MG63 (cell line): ENCODE measurements around the gene OS9. TPM values are rescaled to one million over a fixed set of nuclear protein-coding genes. Genes with fewer than 3 reads are reported as not detected.
A peak's percentile ranks its signal among the peaks of the same experiment; 100 is the strongest.
"Not testable (repeated sequence)": the region's sequence is repeated elsewhere in the genome, so short reads cannot be mapped to it uniquely, and the experiment has no call there.

Experiments
- DNase-seq: peaks from one replicate; pipeline ENCODE4 v3.0.0-alpha.2; 2020
- H3K27me3 ChIP-seq: fragments of 250-450 bp; sonication (Bioruptor Pico); 2 replicates; pipeline ENCODE4 v1.5.1; 2020; ENCODE audit warnings: mild to moderate bottlenecking, moderate library complexity
- H3K36me3 ChIP-seq: fragments of 250-450 bp; sonication (Bioruptor Pico); 2 replicates; pipeline ENCODE4 v1.5.1; 2020; ENCODE audit warnings: mild to moderate bottlenecking, moderate library complexity
- H3K4me3 ChIP-seq: fragments of 250-450 bp; sonication (Bioruptor Pico); 2 replicates; pipeline ENCODE4 v1.5.1; 2020; ENCODE audit warnings: mild to moderate bottlenecking, moderate library complexity
- H3K9me3 ChIP-seq: fragments of 250-450 bp; sonication (Bioruptor Pico); 2 replicates; pipeline ENCODE4 v1.5.1; 2020; ENCODE audit warnings: mild to moderate bottlenecking, moderate library complexity
- total RNA-seq: library from RNA; depleted of rRNA; stranded (reverse); fragments of >200 nt; shearing (Covaris generic); gene quantifications from 2 replicates; pipeline ENCODE4 v1.2.3, GENCODE V29; 2014; ENCODE audit warnings: low replicate concordance; rRNA removed

Gene OS9, protein sequence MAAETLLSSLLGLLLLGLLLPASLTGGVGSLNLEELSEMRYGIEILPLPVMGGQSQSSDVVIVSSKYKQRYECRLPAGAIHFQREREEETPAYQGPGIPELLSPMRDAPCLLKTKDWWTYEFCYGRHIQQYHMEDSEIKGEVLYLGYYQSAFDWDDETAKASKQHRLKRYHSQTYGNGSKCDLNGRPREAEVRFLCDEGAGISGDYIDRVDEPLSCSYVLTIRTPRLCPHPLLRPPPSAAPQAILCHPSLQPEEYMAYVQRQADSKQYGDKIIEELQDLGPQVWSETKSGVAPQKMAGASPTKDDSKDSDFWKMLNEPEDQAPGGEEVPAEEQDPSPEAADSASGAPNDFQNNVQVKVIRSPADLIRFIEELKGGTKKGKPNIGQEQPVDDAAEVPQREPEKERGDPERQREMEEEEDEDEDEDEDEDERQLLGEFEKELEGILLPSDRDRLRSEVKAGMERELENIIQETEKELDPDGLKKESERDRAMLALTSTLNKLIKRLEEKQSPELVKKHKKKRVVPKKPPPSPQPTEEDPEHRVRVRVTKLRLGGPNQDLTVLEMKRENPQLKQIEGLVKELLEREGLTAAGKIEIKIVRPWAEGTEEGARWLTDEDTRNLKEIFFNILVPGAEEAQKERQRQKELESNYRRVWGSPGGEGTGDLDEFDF
- total RNA-seq: 139 and 347 TPM in 2 replicates

DNA sequence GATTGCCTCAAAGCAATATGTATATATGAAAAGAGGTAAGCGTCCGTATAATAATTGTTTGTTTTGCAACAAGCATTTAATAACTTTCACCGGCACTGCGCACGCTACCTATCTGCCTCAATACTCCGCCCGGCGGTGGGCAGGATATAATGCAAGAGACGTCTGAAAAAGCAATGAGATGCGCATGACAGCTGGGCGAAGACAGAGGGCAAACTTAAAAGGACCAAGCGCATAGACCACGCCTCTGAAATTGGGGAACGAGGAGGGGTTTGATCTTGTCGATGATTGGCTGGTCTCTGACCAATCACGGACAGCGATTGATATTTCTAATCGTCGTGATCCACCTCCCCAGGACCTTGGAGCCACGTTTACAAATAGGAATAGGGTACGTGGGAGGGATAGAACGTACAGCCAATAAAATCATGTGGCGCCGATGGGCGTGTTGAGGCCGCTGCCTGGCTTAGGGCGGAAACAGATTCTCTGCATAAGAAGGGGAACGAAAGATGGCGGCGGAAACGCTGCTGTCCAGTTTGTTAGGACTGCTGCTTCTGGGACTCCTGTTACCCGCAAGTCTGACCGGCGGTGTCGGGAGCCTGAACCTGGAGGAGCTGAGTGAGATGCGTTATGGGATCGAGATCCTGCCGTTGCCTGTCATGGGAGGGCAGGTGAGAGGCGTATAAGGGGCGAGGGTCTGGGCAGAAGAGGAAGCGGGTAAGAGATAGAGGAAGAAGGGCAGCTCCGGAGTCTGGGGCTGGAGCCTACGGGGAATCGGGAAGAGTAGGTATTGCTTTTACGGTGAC lies at the start of gene OS9:
Gene OS9 (plus strand): TSS at position 474 of the 800 bp plus-strand sequence. CDS start 30 bp downstream, at position 504.
- peak; percentile 97 for DNase-seq
- H3K36me3 ChIP-seq: peaks cover 8% of the 10 kb centered on the region
- peak within 1 kb of the TSS; percentile 96 for H3K4me3 ChIP-seq
- peaks cover 3% of the 10 kb centered on the region; the same call in 1 of the 2 replicates for H3K9me3 ChIP-seq
- peaks cover 10% of the 10 kb centered on the region for H3K27me3 ChIP-seq

DNA sequence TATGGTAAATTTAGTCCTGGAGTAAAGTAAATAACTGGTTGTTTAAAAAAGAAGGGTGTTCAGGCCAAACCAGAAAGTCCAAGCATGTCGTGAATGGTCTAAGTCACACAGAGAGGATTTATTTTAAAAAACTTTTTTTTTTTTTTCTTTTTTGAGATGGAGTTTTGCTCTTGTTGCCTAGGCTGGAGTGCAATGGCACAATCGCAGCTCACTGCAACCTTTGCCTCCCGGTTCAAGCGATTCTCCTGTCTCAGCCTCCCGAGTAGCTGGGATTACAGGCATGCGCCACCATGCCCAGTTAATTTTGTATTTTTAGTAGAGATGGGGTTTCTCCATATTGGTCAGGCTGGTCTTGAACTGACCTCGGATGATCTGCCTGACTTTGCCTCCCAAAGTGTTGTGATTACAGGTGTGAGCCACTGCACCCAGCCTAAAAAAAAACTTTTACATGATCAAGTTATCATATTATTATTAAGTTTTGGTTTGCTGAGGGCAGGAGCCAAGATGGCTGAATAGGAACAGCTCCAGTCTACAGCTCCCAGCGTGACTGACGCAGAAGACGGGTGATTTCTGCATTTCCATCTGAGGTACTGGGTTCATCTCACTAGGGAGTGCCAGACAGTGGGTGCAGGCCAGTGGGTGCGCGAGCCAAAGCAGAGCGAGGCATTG lies 47.8 kb upstream of the OS9 start:
- DNase-seq, H3K4me3 ChIP-seq, H3K27me3 ChIP-seq, H3K36me3 ChIP-seq: not testable (repeated sequence)
- H3K9me3 ChIP-seq: peaks cover 11% of the 10 kb centered on the region

DNA sequence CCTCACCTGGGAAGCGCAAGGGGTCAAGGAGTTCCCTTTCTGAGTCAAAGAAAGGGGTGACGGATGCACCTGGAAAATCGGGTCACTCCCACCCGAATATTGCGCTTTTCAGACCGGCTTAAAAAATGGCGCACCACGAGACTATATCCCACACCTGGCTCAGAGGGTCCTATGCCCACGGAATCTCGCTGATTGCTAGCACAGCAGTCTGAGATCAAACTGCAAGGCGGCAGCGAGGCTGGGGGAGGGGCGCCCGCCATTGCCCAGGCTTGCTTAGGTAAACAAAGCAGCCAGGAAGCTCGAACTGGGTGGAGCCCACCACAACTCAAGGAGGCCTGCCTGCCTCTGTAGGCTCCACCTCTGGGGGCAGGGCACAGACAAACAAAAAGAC lies 47.3 kb upstream of the OS9 start:
- H3K27me3 ChIP-seq, H3K4me3 ChIP-seq, DNase-seq, H3K36me3 ChIP-seq: not testable (repeated sequence)
- peaks cover 11% of the 10 kb centered on the region for H3K9me3 ChIP-seq

DNA sequence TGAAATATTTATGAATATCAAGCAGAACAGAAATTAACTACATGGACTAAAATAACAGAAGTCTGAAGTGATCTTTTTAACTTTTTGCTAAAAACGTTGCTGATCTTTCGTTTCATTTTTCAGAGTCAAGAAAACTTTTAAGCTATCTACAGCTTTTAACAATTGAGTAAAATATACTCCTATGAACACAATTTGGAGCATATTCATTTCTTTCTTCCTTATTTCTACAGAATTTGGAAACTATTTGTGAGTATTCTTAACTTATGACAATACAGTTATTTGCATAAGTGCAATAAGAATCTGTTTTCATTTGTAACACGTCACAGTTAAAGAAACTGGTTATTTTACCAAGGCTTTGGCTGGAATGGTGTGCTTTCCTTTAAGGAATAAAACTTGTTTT lies 39.9 kb upstream of the OS9 start:
- H3K4me3 ChIP-seq: no peak overlapping the region
- no peaks in the 10 kb centered on the region for H3K36me3 ChIP-seq
- no peaks in the 10 kb centered on the region; the same call in 1 of the 2 replicates for H3K27me3 ChIP-seq
- H3K9me3 ChIP-seq: no peaks in the 10 kb centered on the region
- DNase-seq: no peak

DNA sequence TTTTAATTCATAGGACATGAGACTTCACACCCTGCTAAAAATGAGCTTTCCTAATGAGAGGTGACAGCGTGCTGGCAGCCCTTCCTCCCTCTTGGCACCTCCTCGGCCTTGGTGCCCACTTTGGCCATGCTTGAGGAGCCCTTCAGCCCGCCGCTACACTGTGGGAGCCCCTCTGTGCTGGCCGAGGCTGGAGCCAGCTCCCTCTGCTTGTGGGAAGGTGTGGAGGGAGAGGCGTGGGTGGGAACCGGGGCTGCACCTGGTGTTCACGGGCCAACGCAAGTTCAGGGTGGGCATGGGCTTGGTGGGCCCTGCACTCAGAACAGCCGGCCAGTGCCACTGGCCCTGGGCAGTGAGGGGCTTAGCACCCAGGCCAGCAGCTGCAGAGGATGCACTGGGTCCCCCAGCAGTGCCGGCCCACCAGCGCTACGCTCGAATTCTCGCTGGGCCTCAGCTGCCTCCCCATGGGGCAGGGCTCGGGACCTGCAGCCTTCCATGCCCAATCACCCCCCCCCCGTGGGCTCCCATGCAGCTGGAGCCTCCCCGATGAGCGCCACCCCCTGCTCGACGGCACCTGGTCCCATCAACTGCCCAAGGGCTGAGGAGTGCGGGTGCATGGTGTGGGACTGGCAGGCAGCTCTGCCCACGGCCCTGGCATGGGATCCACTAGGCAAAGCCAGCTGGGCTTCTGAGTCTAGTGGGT lies 38.2 kb upstream of the OS9 start:
- no peaks in the 10 kb centered on the region; the same call in 1 of the 2 replicates for H3K27me3 ChIP-seq
- H3K36me3 ChIP-seq: no peaks in the 10 kb centered on the region
- no peak for DNase-seq

DNA sequence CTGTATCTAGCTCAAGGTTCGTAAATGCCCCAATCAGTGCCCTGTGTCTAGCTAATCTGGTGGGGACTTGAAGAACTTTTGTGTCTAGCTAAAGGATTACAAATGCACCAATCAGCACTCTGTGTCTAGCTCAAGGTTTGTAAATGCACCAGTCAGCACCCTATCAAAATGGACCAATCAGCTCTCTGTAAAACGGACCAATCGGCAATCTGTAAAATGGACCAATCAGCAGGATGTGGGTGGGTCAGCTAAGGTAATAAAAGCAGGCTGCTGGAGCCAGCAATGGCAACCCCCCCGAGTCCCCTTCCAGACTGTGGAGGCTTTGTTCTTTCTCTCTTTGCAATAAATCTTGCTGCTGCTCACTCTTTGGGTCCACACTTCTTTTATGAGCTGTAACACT lies 37.5 kb upstream of the OS9 start:
- H3K9me3 ChIP-seq, H3K4me3 ChIP-seq, DNase-seq, H3K36me3 ChIP-seq, H3K27me3 ChIP-seq: not testable (repeated sequence)

More for the DNA sequence above, 38.2 kb upstream of the OS9 start:
- no peaks in the 10 kb centered on the region for H3K9me3 ChIP-seq
- H3K4me3 ChIP-seq: no peak overlapping the region

DNA sequence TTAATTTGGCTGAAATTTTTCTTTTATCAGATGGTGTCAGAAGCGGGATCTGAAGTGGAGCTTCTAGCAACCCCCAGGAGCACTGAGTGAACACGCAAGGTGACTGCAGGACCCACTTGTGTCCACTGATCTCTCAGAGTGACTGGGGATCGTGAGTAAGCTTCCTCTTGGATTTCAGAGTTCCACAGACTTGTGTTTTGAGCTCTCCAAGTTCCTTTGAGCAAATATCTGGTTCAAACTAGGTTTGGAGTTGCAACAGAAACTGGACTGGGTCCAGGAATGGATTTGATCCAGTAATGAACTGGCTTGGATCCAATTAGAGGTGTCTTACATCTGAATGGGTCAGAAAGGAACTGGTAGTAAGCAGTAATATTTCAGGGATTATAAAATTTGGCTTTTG lies 36.2 kb upstream of the OS9 start:
- Histone ChIP-seq H3K4me3 (no peak overlapping the region), H3K9me3 (0 out of 2 replicates have a peak, but pooled peaks cover 2% of the 10 kb centered on the region), H3K36me3 (no peaks in the 10 kb centered on the region), H3K27me3 (no peaks in the 10 kb centered on the region; the same call in 1 of the 2 replicates)
- no peak for DNase-seq

DNA sequence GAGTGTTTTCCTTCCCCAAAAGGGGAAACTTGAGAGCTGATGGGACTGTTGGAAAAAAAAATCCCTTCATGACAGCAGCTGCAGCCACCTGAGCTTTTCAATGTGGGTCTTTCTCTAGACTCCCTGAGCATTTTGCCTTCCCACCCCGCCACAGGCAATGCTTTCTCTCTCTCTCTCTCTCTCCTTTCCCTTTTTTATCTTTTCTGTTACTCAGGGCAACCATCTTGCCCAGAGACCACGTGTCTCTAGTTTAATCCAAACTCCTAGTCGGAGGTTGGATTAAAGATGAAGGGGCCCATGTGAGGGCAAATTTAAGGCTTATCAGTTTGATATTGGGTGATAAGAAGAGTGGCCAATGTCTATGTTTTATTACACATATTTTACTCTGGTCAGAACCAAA lies 35.0 kb upstream of the OS9 start:
- DNase-seq: no peak
- no peaks in the 10 kb centered on the region for H3K36me3 ChIP-seq
- no peak overlapping the region for H3K4me3 ChIP-seq
- H3K9me3 ChIP-seq: 0 out of 2 replicates have a peak, but pooled peaks cover 2% of the 10 kb centered on the region
- H3K27me3 ChIP-seq: no peaks in the 10 kb centered on the region; the same call in 1 of the 2 replicates

DNA sequence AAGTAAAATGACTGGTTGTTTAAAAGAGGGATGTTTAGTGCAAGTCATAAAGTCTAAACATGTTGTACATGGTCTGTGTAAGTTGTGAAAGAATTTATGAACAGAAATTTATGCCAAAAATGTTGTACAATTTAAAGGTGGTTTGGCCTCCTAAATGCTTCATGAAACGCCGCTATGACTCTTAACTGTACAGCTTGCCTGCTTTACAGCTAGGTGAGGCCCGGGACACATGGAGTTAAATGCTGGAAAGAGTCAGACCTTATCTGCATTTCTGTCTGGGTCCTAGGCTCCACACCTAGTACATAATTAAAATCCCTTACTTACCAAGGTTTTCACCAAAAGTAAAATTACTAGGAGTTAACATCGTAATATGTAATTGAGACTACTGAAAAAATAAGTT lies 32.6 kb upstream of the OS9 start:
- no peak for DNase-seq
- Histone ChIP-seq H3K36me3 (no peaks in the 10 kb centered on the region), H3K27me3 (no peaks in the 10 kb centered on the region), H3K9me3 (0 out of 2 replicates have a peak, but pooled peaks cover 2% of the 10 kb centered on the region), H3K4me3 (no peak overlapping the region)

DNA sequence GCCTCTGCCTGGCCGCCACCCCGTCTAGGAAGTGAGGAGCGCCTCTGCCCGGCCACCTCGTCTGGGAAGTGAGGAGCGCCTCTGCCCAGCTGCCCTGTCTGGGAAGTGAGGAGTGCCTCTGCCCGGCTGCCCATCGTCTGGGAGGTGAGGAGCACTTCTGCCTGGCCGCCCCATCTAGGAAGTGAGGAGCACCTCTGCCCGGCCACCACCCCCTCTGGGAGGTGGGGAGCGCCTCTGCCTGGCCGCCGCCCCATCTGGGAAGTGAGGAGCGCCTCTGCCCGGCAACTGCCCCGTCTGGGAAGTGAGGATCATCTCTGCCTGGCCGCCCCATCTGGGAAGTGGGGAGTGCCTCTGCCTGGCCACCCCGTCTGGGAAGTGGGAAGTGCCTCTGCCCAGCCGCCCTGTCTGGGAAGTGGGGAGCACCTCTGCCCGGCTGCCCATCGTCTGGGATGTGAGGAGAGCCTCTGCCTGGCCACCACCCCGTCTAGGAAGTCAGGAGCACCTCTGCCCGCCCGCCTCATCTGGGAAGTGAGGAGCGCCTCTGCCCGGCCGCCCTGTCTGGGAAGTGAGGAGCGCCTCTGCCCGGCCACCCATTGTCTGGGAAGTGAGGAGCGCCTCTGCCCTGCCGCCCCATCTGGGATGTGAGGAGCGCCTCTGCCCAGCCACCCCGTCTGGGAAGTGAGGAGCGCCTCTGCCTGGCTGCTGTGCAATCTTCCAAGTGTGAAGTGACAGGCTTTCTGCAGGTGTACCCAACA lies 28.7 kb upstream of the OS9 start:
- H3K4me3 ChIP-seq, DNase-seq, H3K27me3 ChIP-seq, H3K9me3 ChIP-seq, H3K36me3 ChIP-seq: not testable (repeated sequence)

DNA sequence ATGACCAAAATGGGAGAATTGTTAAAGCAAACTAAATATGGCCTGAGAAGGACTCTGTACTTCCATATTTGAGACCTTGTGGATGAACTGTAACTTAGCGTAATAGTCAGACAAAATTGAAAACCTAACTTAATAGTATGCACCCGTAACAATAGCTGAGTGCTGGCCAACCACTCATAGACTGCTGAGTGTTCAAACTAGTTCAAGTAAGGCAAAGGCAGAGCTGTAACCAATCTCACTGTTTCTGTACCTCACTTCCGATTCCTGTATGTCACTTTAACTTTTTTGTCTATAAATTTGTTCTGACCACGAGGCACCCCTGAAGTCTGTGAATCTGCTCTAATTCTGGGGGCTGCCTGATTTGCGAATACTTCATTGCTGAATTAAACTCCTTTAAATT lies 27.0 kb upstream of the OS9 start:
- Histone ChIP-seq H3K36me3 (no peaks in the 10 kb centered on the region), H3K9me3 (no peaks in the 10 kb centered on the region), H3K27me3 (no peaks in the 10 kb centered on the region), H3K4me3 (no peak overlapping the region)
- DNase-seq: no peak

DNA sequence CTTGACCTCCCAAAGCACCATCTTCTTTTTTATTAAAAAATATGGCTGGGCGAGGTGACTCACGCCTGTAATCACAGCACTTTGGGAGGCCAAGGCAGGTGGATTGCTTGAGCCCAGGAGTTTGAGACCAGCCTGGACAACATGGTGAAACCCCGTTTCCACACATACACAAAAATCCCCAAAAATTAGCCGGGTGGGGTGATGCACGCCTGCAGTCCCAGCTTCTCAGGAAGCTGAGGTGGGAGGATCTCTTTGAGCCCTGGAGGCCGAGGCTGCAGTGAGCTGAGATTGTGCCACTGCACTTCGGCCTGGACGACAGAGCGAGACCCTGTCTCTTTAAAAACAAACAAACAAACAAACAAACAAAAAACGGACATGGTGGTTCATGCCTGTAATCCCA lies 24.2 kb upstream of the OS9 start:
- H3K27me3 ChIP-seq, H3K9me3 ChIP-seq, H3K36me3 ChIP-seq, DNase-seq, H3K4me3 ChIP-seq: not testable (repeated sequence)

DNA sequence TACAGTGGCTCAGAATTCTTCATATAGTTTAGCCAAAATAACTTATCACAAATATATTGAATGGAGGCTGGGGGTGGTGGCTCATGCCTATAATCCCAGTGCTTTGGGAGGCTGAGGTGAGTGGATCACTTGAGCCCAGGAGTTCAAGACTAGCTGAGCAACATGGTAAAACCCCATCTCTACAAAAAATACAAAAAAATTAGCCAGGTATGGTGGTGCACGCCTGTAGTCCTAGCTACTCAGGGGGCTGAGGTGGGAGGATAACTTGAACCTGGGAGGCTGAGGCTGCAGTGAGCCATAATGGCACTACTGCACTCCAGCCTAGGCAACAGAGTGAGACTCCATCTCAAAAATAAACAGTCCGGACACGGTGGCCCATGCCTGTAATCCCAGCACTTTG lies 22.1 kb upstream of the OS9 start:
- H3K9me3 ChIP-seq, H3K27me3 ChIP-seq, H3K4me3 ChIP-seq, H3K36me3 ChIP-seq, DNase-seq: not testable (repeated sequence)

DNA sequence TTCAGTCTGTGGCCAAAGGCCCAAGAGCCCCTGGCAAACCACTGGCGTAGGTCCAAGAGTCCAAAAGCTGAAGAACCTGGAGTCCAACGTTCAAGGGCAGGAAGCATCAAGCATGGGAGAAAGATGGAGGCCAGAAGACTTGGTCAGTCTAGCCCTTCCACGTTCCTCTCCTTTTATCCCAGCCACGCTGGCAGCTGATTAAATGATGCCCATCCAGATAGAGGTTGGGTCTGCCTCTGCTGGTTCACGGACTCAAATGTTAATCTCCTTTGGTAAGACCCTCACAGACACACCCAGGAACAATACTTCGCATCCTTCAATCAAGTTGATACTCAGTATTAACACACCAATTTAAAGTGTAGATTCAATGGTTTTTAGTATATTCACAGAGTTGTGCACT lies 21.1 kb upstream of the OS9 start:
- no peak for DNase-seq
- Histone ChIP-seq H3K4me3 (no peak overlapping the region), H3K9me3 (no peaks in the 10 kb centered on the region), H3K27me3 (no peaks in the 10 kb centered on the region), H3K36me3 (no peaks in the 10 kb centered on the region)

DNA sequence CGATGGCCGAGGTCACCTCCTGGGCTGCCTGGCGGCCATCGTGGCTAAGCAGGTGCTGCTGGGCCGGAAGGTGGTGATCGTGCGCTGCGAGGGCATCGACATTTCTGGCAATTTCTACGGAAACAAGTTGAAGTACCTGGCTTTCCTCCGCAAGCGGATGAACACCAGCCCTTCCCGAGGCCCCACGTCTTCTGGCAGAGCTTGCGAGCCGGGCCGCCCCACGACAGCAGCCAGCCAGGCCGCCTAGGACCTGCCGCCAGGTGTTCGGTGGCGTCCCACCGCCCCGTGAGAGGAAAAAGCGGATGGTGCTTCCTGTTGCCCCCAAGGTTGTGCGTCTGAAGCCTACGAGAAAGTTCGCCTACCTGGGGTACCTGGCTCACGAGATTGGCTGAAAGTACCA lies 19.2 kb upstream of the OS9 start:
- Histone ChIP-seq H3K27me3 (no peaks in the 10 kb centered on the region), H3K4me3 (no peak overlapping the region), H3K36me3 (no peaks in the 10 kb centered on the region), H3K9me3 (no peaks in the 10 kb centered on the region)
- DNase-seq: no peak
